Stimulated activated CD4-positive, alpha-beta T cell treated with anti-CD3 and anti-CD28 coated beads, Interleukin-2, amount 100 ng/mL, for 48 hours (primary cell): Measurements from ENCODE around the gene BABAM2.
"Not testable (repeated sequence)": the region's sequence is repeated elsewhere in the genome, so short reads cannot be mapped to it uniquely, and the experiment has no call there.

Source experiments
- DNase-seq, 2 donors: peaks; one replicate each; pipeline ENCODE4 v3.0.0-alpha.2; 2020

Gene BABAM2

GRCh38 chr2:27890146-27890923, at the start of gene BABAM2, which contains the start of gene RBKS:
TSS of gene BABAM2 (plus strand) at chr2:27890729. CDS start at chr2:27894557, 3,828 bp downstream.
TSS of gene RBKS (minus strand) at chr2:27890387. CDS start at chr2:27890345, 42 bp downstream.
- DNase-seq: peak; percentile 87 to 94

GRCh38 chr2:27842894-27843293, 47.6 kb upstream of the BABAM2 start:
- DNase-seq: no peak

- no peak for DNase-seq
Observed at GRCh38 chr2:27843992-27844391, 46.5 kb upstream of the BABAM2 start.

- no peak for DNase-seq
Observed at GRCh38 chr2:27844821-27845255, 45.7 kb upstream of the BABAM2 start.

- no peak for DNase-seq
Observed at GRCh38 chr2:27847333-27847732, 43.2 kb upstream of the BABAM2 start.

GRCh38 chr2:27849558-27850205, 40.8 kb upstream of the BABAM2 start:
- no peak for DNase-seq

GRCh38 chr2:27852691-27853090, 37.8 kb upstream of the BABAM2 start:
- no peak for DNase-seq

GRCh38 chr2:27854229-27854862, 36.2 kb upstream of the BABAM2 start:
- no peak for DNase-seq

- DNase-seq: no peak
Observed at GRCh38 chr2:27855476-27855875, 35.1 kb upstream of the BABAM2 start.

GRCh38 chr2:27856386-27856785, 34.1 kb upstream of the BABAM2 start:
- DNase-seq: no peak

GRCh38 chr2:27856956-27857355, 33.6 kb upstream of the BABAM2 start:
- DNase-seq: no peak

- no peak for DNase-seq
Observed at GRCh38 chr2:27857417-27858172, 32.9 kb upstream of the BABAM2 start.

GRCh38 chr2:27860111-27860510, 30.4 kb upstream of the BABAM2 start:
- DNase-seq: no peak

- DNase-seq: no peak
Observed at GRCh38 chr2:27863146-27863545, 27.4 kb upstream of the BABAM2 start.

GRCh38 chr2:27863955-27864354, 26.6 kb upstream of the BABAM2 start:
- DNase-seq: not testable (repeated sequence)

- DNase-seq: no peak
Observed at GRCh38 chr2:27866237-27866636, 24.3 kb upstream of the BABAM2 start.

GRCh38 chr2:27869763-27870162, 20.8 kb upstream of the BABAM2 start:
- no peak for DNase-seq

GRCh38 chr2:27870724-27871123, 19.8 kb upstream of the BABAM2 start:
- no peak for DNase-seq

GRCh38 chr2:27871802-27872201, 18.7 kb upstream of the BABAM2 start:
- DNase-seq: no peak

- DNase-seq: no peak
Observed at GRCh38 chr2:27873091-27873490, 17.4 kb upstream of the BABAM2 start.

- no peak for DNase-seq
Observed at GRCh38 chr2:27875089-27875881, 15.2 kb upstream of the BABAM2 start.

- DNase-seq: no peak
Observed at GRCh38 chr2:27878825-27879224, 11.7 kb upstream of the BABAM2 start.
